Ishikawa (cell line): Measurements from ENCODE around the gene PLA2G4D.

Source experiments
- TAF1 ChIP-seq: IDR thresholded peaks from 2 replicates; pipeline ENCODE4 v1.6.1; 2012; ENCODE audit warnings: low read depth, mild to moderate bottlenecking
- TEAD4 ChIP-seq: IDR thresholded peaks from 2 replicates; pipeline ENCODE4 v1.6.1; 2012

DNA sequence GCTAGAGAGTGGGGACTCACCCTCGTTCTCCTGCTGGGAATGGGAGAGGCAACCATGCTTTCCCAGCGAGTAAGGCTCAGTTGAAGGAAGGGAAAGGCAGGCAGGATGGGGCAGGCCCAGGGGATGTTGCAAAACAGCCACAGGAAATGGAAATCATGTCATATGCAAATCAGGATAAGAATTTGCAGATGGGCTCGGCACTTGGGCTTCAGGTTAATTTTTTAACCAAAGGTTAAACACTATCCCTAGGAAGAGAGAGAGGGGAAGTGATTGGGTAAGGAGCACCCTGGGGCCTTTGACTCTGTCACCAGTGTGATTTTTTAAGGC lies 59.0 kb downstream of the PLA2G4D start:
- TF ChIP-seq TEAD4 (no peak), TAF1 (no peak)
